GM15510 (cell line): ENCODE data around the gene PMIS2.

Source experiments
- POLR2A ChIP-seq: IDR thresholded peaks from 3 replicates; pipeline ENCODE4 v1.6.1; 2011; ENCODE audit warnings: borderline replicate concordance; ENCODE audit not compliant: insufficient read length; ENCODE audit errors: extremely low read depth

PMIS2 gene

DNA sequence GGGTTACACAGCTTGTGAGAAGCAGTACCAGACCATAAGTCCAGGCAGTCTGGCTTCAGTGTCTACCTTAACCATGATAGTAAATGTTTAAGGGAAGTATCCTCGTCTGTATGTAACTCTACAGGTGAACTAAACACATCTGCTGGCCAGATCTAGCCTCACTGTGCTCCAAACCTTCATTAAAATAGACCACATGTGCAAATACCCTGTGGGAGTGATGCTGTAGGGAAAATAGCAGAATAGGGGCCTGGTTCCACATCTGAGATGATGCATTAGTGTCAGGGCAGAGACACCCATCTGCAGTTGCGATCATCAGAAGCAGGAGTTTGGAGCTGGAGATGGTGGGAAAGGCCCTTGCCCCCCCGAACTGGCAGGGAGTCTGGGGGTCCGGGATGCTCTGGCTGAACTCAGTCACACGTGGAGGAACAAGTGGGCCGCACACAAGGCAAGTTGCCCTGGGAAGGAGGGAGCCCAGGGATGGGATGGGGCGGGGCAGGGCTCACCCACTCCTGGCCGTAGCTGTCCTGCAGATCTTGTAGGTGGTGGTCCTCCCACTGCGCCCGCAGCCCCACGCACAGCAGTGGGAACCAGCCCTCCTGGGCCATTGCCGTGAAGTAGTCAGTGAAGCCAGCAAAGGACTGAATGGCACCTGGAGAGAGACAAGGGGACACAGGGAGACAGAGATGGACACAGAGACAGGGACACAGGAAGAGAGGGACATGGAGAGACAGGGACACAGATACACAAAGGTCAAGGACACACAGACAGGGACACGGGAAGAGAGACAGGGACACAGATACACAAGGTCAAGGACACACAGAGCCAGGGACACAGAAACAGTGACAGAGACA, 33.2 kb upstream of the PMIS2 start:
- no peak for TF ChIP-seq POLR2A

DNA sequence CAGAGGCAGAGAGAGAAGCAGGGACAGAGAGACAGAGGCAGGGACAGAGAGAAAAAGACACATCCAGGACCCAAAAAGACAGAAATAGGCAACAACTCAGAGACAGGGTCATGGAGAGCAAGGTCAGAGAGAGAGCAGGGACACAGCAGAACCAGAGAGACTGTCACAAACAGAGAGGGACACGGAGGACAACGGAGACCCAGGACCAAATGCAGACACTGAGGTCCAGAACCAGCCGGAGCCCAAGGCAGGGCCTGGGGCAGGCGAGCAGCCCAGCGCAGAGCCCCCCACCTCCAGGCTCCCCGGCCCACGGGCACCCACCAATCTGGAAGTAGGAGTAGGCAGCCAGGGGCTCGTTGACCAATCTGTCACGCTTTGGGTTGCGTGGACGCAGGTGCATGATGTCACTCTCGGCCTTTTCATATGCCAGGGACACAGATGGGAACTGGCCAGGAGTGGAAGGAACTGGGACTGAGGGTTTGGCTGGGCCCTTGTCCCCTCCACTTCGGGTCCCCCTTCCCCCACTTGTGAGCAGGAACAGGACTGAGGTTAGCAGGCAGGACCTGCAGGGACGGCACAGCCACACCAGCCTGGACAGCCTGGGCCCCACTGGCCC, 32.5 kb upstream of the PMIS2 start:
- TF ChIP-seq POLR2A, result no peak

DNA sequence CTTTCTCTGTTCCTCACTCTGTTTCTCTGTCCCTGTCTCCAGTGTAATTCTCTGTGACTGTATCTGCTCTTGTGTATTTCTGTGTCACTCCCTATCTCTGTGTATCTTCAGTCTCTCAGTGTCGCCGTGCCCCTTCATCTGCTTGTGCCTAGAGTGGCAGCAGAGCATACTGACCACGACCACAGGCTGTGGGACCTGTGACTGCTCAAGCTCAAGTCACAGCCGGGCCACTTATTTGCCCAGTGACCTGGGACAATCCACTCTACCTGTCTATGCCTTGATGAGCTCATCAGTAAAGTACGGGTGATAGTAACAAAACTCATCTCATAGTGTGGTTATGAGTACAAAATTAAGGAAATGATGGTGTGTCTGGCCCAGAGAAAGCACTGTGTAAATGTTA, 31.9 kb upstream of the PMIS2 start:
- TF ChIP-seq POLR2A, result no peak

DNA sequence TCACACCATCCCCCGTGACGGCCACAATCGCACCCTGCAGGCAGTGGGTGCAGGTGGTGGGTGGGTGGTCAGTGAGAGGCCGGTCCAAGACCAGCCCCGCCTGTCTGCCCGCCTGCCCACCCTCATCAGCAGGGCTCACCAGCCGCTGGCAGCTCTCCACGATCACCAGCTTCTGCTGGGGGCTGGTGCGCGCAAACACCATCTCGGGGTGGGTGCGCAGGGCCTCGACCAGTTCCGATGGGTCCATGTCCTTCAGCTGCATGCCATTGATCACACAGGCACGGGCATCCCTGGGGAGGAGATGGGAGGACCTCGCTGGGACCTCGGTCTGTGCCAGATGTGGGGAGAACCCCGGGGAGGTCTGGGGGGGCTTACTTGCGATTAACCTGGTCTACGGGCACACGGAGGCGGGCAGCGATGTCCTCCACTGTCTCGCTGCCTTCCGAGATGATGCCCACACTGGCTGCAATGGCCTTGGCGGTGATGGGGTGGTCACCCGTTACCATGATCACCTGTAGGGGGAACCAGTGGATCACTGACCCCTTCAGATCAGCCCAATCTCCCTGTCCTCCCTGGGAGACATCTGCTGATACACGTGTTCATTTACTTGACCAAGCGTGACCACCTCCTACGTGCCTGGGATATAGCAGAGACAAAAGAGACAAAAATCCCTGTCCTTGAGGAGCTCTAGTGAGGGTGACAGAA, 30.5 kb upstream of the PMIS2 start:
- no peak for TF ChIP-seq POLR2A

DNA sequence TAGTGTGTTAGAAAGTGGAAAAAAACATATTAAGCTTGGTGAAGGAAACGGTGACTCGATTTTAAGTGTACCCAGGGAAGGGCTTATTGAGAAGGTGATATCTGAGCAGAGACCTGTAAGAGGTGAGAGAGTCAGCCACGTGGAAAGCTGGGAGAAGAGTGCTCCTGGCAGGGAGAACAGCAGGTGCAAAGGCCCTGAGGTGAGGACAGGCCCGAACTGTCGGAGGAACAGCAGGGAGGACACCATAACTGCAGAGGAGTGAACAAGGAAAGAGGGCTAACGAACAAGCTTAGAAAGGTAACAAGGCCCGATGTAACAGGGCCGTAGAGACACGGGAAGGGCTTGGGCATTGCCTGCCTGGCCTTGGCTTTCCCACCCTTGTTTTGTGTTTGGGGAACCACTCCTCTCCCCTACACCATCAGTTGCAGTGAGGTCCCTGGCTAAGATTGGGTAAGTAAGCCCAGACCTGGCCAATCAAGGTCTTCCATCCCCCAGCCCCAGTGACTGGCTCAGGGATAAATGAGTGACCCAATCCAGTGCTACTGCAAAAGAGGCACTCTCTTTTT, 29.9 kb upstream of the PMIS2 start:
- no peak for TF ChIP-seq POLR2A

DNA sequence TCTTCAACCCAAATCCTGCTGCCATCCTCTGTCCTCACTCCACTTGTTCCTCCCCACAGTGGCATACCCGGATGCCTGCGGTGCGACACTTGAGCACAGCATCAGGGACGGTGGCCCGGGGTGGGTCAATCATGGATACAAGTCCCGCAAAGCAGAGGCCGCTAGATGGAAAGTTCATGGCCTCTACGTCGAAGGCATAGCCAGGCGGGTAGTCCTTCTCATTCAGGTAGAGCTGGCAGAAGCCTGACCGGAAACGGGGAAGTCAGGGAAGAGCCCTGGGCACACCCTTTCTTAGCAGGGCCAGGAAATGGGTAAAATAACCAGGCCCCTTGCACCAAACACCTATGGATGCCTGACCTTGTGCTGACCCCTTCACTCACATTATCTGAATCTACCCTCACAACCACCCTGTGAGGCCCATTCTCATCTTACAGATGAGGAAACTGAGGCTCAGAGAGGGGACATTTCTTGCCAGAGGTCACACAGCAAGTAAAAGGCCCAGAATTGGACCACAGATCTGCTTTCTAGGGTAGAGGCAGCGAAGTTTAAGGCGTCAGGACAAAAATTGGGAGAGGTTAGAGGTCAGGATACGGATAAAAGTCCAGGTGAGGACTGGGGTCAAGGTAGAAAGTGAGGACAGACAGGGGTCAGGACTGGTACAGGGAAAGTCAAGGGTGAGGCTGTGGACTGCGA, 29.0 kb upstream of the PMIS2 start:
- no peak for TF ChIP-seq POLR2A

- no peak for TF ChIP-seq POLR2A
Observed at GRCh38 chr19:35557539-35558399, 28.2 kb upstream of the PMIS2 start.

DNA sequence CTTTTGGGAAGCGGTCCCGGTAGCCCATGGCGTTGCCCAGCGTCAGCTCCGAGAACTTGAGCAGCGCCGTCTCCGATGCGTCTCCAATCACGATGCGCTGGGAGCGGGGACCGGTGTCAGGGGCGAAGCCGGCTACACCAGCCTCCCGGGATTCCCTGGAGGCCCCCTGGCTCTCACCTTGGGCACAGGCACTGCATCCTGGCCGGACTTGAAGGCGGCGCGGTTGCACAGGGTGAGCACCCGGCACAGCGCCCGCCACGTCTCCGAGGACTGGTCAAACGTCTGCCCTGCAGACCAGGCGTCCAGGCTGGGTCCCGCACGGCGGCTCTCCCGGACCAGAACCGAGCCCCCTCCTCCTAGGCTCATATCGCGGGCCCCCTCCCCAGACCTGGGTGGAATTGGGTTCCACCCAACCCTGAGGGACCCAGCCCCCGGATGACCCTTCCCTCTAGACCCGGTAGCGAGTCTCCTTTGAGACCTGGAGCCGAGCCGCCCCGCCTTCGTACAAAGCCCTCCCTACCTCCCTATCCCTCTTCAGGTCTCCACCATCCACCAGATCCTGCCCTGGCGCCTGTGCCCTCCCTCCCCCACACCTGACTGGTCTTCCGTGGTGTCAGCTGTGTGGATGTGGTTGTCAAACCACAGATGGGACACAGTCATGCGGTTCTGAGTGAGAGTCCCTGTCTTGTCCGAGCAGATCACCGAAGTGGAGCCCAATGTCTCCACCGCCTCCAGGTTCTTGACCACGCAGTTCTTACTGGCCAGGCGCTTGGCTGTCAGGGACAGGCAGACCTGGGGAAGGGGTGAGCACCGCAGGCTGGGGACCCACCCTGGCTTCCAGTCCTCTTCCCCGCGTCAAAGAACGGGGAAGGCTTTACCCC, 27.3 kb upstream of the PMIS2 start:
- no peak for TF ChIP-seq POLR2A

- no peak for TF ChIP-seq POLR2A
Observed at GRCh38 chr19:35559281-35559659, 26.7 kb upstream of the PMIS2 start.

- TF ChIP-seq POLR2A, result no peak
Observed at GRCh38 chr19:35559781-35560180, 26.2 kb upstream of the PMIS2 start.

DNA sequence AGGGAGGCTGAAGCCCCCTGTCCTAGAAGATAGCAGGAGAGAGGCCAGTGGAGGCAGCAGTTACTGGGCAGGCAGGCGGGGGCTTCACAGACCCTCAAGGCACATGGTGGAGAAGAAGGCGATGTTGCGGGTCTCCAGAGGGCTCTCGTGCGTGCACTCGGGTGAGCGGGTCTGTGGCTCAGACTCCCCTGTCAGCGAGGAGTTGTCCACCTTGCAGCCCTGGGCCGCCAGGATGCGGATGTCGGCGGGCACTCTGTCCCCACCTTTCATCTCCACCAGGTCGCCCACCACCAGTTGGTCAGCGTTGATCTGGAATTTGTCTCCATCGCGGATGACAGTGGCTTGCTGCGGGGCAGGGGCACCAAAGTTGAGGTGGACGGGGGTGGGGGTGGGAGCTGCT, 25.7 kb upstream of the PMIS2 start:
- no peak for TF ChIP-seq POLR2A

GRCh38 chr19:35560677-35561076, 25.3 kb upstream of the PMIS2 start:
- TF ChIP-seq POLR2A, result no peak

GRCh38 chr19:35561436-35561835, 24.5 kb upstream of the PMIS2 start:
- TF ChIP-seq POLR2A, result no peak

DNA sequence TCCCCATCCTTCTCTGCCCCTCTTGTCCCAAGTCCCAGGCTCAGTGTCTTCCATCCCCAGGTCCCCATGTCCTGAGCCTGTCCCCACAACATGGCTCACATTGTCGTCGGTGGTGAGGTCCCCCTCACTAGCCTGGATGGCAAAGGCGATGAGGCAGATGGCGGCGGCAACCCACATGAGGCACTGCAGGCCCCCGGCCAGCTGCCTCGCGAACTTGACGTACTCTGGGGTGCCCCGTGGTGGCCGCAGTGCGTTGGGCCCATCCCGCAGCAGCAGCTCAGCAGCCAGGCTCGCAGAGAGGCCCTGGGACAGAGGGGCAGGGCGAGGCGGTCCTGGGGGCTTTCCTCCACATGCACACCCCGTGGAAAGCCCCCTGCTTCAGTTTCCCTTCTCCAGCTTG, 23.6 kb upstream of the PMIS2 start:
- TF ChIP-seq POLR2A, result no peak

- TF ChIP-seq POLR2A, result no peak
Observed at GRCh38 chr19:35562776-35563175, 23.2 kb upstream of the PMIS2 start.
